Measurements from ENCODE around the gene SETD2.

The SETD2 gene

GRCh38 chr3:47007482-47008233 is 156.3 kb downstream of the SETD2 start (continued):
- TF ChIP-seq PATZ1 (CRISPR knock-in tag; IDR thresholded peaks at IDR 0.05; ENCODE audit: borderline replicate concordance) (no peak), ZNF70 (CRISPR knock-in tag; IDR thresholded peaks at IDR 0.05) (no peak), ZFP30 (CRISPR knock-in tag; IDR thresholded peaks at IDR 0.05) (no peak)

- ATAC-seq = no peak
- no peak for TF ChIP-seq CSDC2 (CRISPR knock-in tag; IDR thresholded peaks at IDR 0.05)
- no peak for TF ChIP-seq ZNF8 (CRISPR knock-in tag; IDR thresholded peaks at IDR 0.05)
- no peak for TF ChIP-seq ZNF70 (CRISPR knock-in tag; IDR thresholded peaks at IDR 0.05)
- TF ChIP-seq ARNTL (CRISPR knock-in tag; IDR thresholded peaks at IDR 0.05; ENCODE audit: borderline replicate concordance, low read depth) = no peak
- TF ChIP-seq ISL1 (CRISPR knock-in tag; IDR thresholded peaks at IDR 0.05) = no peak
- no peak for TF ChIP-seq PPARA (CRISPR knock-in tag; IDR thresholded peaks at IDR 0.05; ENCODE audit: borderline replicate concordance)
- TF ChIP-seq POU6F1 (CRISPR knock-in tag; IDR thresholded peaks at IDR 0.05; ENCODE audit: borderline replicate concordance, low read depth) = no peak
- no peak for TF ChIP-seq RARB (CRISPR knock-in tag; IDR thresholded peaks at IDR 0.05)
- TF ChIP-seq CSRNP3 (CRISPR knock-in tag; IDR thresholded peaks at IDR 0.05) = no peak
- TF ChIP-seq TCF4 (CRISPR knock-in tag; IDR thresholded peaks at IDR 0.05; ENCODE audit: borderline replicate concordance) = no peak
- no peak for TF ChIP-seq ESRRG (CRISPR knock-in tag; IDR thresholded peaks at IDR 0.05)
- no peak for TF ChIP-seq ZFP30 (CRISPR knock-in tag; IDR thresholded peaks at IDR 0.05)
- TF ChIP-seq ZNF565 (CRISPR knock-in tag; conservative IDR thresholded peaks at IDR 0.05; ENCODE audit: low read depth) = no peak
- TF ChIP-seq PATZ1 (CRISPR knock-in tag; IDR thresholded peaks at IDR 0.05; ENCODE audit: borderline replicate concordance) = no peak
- TF ChIP-seq SNAI2 (CRISPR knock-in tag; IDR thresholded peaks at IDR 0.05) = no peak
These were observed 156.9 kb downstream of the SETD2 start for GRCh38 chr3:47007001-47007400.

- ATAC-seq = no peak
These were observed 157.7 kb downstream of the SETD2 start for GRCh38 chr3:47006145-47006651.

GRCh38 chr3:47005212-47006144 is 158.4 kb downstream of the SETD2 start:
- TF ChIP-seq POU6F1 (CRISPR knock-in tag; IDR thresholded peaks at IDR 0.05; ENCODE audit: borderline replicate concordance, low read depth) (no peak), SNAI2 (CRISPR knock-in tag; IDR thresholded peaks at IDR 0.05) (no peak), ZNF70 (CRISPR knock-in tag; IDR thresholded peaks at IDR 0.05) (no peak), ISL1 (CRISPR knock-in tag; IDR thresholded peaks at IDR 0.05) (no peak), CREB5 (CRISPR knock-in tag; IDR thresholded peaks at IDR 0.05; ENCODE audit: low read depth) (no peak)
- ATAC-seq = no peak

More at GRCh38 chr3:47006145-47006651, 157.7 kb downstream of the SETD2 start:
- no peak for TF ChIP-seq SNAI2 (CRISPR knock-in tag; IDR thresholded peaks at IDR 0.05)
